ENCODE results near the gene HIC2.
"Not testable (repeated sequence)": the region's sequence is repeated elsewhere in the genome, so short reads cannot be mapped to it uniquely, and the experiment has no call there.

Gene HIC2

GRCh38 chr22:21450858-21451353, 33.7 kb downstream of the HIC2 start:
- DNase-seq, result no peak

- DNase-seq, result no peak
These were observed 34.7 kb downstream of the HIC2 start for GRCh38 chr22:21451545-21452520.

GRCh38 chr22:21452666-21453065, 35.5 kb downstream of the HIC2 start:
- not testable (repeated sequence) for DNase-seq

- DNase-seq, result not testable (repeated sequence)
These were observed 37.8 kb downstream of the HIC2 start for GRCh38 chr22:21454998-21455333.

GRCh38 chr22:21455334-21456089, 38.3 kb downstream of the HIC2 start:
- DNase-seq, result no peak

GRCh38 chr22:21457023-21457787, 40.0 kb downstream of the HIC2 start:
- DNase-seq, result no peak

- DNase-seq, result not testable (repeated sequence)
These were observed 45.5 kb downstream of the HIC2 start for GRCh38 chr22:21462672-21463071.

GRCh38 chr22:21467337-21468193, 50.4 kb downstream of the HIC2 start, which contains the start of gene TMEM191C:
Gene TMEM191C (plus strand): TSS chr22:21467387. CDS start chr22:21467460, 73 bp downstream.
- DNase-seq, result not testable (repeated sequence)

- DNase-seq, result not testable (repeated sequence)
These were observed 51.3 kb downstream of the HIC2 start for GRCh38 chr22:21468194-21469096.

- not testable (repeated sequence) for DNase-seq
These were observed 52.2 kb downstream of the HIC2 start for GRCh38 chr22:21469097-21469994.

- DNase-seq, result not testable (repeated sequence)
These were observed 55.8 kb downstream of the HIC2 start for GRCh38 chr22:21472984-21473383.

- not testable (repeated sequence) for DNase-seq
These were observed 56.5 kb downstream of the HIC2 start for GRCh38 chr22:21473664-21474063.

GRCh38 chr22:21484039-21484438, 66.9 kb downstream of the HIC2 start:
- not testable (repeated sequence) for DNase-seq

- DNase-seq, result not testable (repeated sequence)
These were observed 70.6 kb downstream of the HIC2 start for GRCh38 chr22:21487723-21488122.

GRCh38 chr22:21489149-21489680, 72.0 kb downstream of the HIC2 start:
- DNase-seq, result not testable (repeated sequence)

GRCh38 chr22:21490556-21490955, 73.4 kb downstream of the HIC2 start:
- not testable (repeated sequence) for DNase-seq

- DNase-seq, result not testable (repeated sequence)
These were observed 75.1 kb downstream of the HIC2 start for GRCh38 chr22:21492271-21492670.
